GM18507 (cell line): ENCODE measurements around the gene SPG11.
"Not testable (repeated sequence)": the region's sequence is repeated elsewhere in the genome, so short reads cannot be mapped to it uniquely, and the experiment has no call there.

Experiments used
- DNase-seq: peaks from one replicate; pipeline ENCODE4 v3.0.0; 2011; ENCODE audit warnings: low read depth; ENCODE audit not compliant: insufficient read length; ENCODE audit errors: extremely low spot score
- FAIRE-seq: peaks from 2 replicates; lab custom pipeline; 2011; peaks lifted over from hg19 to GRCh38; lab: Jason Lieb, UNC

SPG11 gene

DNA sequence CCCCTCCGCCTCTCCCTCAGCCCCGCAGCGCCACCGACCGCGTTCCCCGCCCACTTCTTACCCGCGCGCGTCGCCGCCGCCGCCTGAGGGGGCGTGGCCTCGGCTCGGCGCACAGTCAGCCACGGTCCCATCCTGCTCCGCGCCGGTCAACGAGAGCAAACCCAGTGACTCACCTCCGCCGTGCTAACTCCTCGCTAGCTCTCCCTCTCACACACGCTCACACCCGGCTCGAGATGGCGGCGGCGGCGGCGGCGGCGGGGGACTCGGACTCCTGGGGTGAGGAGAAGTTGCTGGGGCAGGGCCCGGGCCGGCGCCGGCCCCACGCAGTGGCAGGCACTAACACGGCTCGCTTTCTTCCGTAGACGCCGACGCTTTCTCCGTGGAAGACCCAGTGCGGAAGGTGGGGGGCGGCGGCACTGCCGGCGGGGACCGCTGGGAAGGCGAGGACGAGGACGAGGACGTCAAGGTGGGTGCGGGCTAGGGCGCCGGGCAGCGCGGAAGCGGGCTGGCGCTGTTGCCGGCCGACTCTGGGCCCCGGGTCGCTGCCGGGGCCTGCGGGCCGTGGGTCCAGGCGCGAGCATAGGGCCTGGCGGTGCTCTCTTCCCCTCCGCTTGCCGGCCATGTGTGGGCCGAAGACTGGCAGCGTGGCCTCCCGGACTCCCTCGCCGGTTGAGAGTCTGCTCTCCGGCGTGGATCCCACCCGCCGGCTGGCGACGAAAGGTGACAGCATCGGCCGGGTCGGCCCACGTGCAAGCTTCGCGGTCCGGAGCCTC is 126.3 kb downstream of the SPG11 start, which contains the start of gene EIF3J:
Gene EIF3J, plus strand, starts transcription at position 186 of the 773 bp plus-strand sequence. Its CDS starts 48 bp downstream, at position 234.
- peak; percentile 89 for FAIRE-seq
- peak; percentile 93 for DNase-seq

DNA sequence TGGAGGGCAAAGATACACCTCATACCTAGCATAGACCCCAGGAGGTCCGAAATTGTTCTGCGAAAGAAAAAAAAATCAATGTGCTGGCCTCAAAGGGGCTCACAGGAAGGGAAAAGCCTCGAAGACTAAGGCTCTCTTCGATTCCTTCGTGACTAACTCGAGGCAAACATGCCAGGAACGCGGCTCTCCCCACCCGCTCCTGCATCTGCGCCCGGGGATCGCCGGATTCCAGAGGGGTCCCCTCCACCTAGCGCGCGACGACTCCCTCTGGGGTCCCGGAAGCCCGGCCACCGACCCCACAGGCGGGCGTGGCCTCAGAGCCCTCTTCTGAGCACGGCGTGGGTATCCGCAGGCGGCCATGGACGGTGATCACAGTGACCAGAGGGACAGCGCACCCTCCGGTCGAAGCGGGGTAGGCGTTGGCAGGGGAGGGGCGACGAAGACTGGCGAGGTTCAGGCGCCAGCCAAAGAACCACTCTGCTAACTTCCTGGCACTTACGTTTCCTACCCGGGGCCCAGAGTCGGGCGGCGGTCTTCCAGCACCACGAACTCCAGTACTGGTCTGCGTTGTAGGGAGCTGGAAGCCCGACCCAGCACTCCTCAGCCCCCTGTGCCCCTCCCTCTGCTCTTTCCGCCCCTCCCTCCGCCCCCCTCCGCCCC is 127.0 kb downstream of the SPG11 start:
- peak; percentile 62 for DNase-seq
- no peak for FAIRE-seq

- DNase-seq (no peak), FAIRE-seq (no peak)
These were observed 127.8 kb downstream of the SPG11 start for GRCh38 chr15:44535523-44536301.

- FAIRE-seq (no peak), DNase-seq (no peak)
These were observed 128.4 kb downstream of the SPG11 start for GRCh38 chr15:44535092-44535491.

DNA sequence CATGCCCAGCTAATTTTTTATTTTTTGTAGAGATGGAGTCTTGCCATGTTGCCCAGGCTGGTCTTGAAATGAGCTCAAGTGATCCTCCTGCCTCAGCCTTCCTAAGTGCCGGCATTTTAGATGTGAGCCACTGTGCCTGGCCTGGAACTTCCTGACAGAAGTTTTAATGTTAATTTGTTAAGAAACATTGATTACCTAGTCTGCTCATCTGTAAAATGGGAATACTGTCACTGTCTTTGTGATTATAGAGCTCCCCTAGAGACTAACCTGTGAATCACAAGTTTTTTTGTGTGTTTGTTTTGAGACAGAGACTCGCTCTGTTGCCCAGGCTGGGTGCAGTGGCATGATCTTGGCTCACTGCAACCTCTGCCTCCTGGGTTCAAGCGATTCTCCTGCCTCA is 130.8 kb downstream of the SPG11 start:
- no peak for FAIRE-seq
- DNase-seq = no peak

DNA sequence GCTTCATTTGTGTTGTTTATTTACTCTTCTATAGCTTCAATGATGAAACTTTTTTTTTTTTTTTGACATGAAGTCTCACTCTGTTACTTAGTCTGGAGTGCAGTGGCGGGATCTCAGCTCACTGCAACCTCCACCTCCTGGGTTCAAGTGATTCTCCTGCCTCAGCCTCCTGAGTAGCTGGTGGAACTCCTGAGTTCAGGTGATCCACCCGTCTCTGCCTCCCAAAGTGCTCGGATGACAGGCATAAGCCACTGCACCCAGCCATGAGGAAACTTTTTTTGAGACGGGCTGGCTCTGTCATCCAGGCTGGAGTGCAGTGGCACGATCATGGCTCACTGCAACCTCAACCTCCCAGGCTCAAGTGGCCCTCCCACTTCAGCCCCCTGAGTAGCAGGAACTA is 131.2 kb downstream of the SPG11 start:
- DNase-seq, FAIRE-seq: not testable (repeated sequence)

DNA sequence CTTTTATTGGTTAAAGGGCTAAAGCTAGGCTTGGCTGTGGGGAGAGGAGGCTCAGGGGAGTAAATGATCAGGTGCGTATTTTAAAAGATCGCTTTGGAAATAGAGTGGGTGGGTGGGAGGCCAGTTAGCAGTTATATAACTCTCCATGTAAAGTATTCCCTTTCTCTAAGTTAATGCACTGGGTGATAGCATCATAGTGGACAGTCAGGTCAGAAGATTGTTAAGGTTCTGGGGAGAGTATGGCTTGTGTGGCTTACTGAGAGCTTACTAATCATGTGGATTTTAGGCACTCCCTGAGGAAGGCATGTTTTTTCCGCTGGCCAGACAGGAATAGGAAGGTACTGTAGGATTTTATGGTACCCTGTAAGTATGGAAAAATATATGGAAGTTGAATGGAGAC is 132.8 kb downstream of the SPG11 start:
- FAIRE-seq (no peak), DNase-seq (no peak)

- DNase-seq = no peak
These were observed 133.4 kb downstream of the SPG11 start for GRCh38 chr15:44529864-44530604.

GRCh38 chr15:44527241-44527640 is 136.2 kb downstream of the SPG11 start:
- FAIRE-seq (no peak), DNase-seq (no peak)

More at GRCh38 chr15:44529864-44530604, 133.4 kb downstream of the SPG11 start:
- FAIRE-seq = no peak

- no peak for DNase-seq
- FAIRE-seq = no peak
These were observed 138.4 kb downstream of the SPG11 start for GRCh38 chr15:44525018-44525417.

GRCh38 chr15:44519537-44519936 is 143.9 kb downstream of the SPG11 start:
- no peak for FAIRE-seq
- DNase-seq = no peak

DNA sequence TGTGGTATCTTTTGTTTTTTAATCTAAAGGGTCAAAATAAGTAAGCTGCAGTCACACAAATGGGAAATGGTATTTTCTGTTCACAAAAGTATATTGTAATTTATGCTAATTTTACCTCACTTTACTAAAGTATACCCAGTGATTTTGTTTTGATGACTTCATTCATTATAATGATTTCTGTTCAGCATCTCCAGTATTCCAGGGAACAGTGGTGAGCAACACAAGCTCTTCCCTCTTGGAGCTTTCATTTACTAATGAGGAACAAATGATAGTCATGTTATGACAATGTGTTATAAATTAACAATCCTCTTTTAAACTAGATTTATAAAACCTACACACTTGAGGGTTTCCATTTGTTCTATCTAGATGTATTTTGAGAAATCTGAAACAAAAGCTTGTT is 147.0 kb downstream of the SPG11 start:
- no peak for DNase-seq
- no peak for FAIRE-seq
